H1 (cell line): ENCODE measurements around the gene OLFML2A. TPM values are rescaled to one million over a fixed set of nuclear protein-coding genes. Genes with fewer than 3 reads are reported as not detected.

ENCODE experiments used
- CTCF ChIA-PET: fragments of 300-600 bp; sonication (Branson Sonifier 250); formaldehyde crosslinking; loops from one replicate; lab custom pipeline; 2021; ENCODE audit not compliant: partially characterized antibody; lab: Charles Lee
- POLR2A ChIA-PET: fragments of 300-600 bp; sonication (Branson Sonifier 250); formaldehyde crosslinking; loops from one replicate; lab custom pipeline; 2021; ENCODE audit warnings: inconsistent platforms; ENCODE audit not compliant: partially characterized antibody; lab: Charles Lee
- DNase-seq, 2 experiments: peaks; one replicate each; pipeline versions ENCODE4 v3.0.0 to v3.0.0-alpha.2; 2010 to 2022; ENCODE audit warnings: low spot score in 2 of 2, low read depth in 1 of 2, mixed read lengths in 1 of 2
- FAIRE-seq: peaks from 2 replicates; lab custom pipeline; 2011; peaks lifted over from hg19 to GRCh38; lab: Jason Lieb, UNC
- H2AFZ ChIP-seq: 2 replicates; pipeline ENCODE4 v1.8.1; 2012; ENCODE audit warnings: low read length, inconsistent platforms
- H2AK5ac ChIP-seq: 2 replicates; pipeline ENCODE4 v1.6.1; 2013; ENCODE audit warnings: low read depth, low read length
- H2BK120ac ChIP-seq: replicated peaks from 2 replicates; pipeline ENCODE3; 2013; ENCODE audit warnings: low read depth, low read length, inconsistent platforms
- H2BK12ac ChIP-seq: 2 replicates; pipeline ENCODE4 v1.6.1; 2013; ENCODE audit warnings: low read depth, low read length
- H2BK15ac ChIP-seq: 2 replicates; pipeline ENCODE4 v1.6.1; 2013; ENCODE audit warnings: low read length
- H2BK20ac ChIP-seq: 2 replicates; pipeline ENCODE4 v1.6.1; 2013; ENCODE audit warnings: low read length
- H2BK5ac ChIP-seq: 2 replicates; pipeline ENCODE4 v1.6.1; 2013; ENCODE audit warnings: low read depth, low read length
- H3K14ac ChIP-seq: 2 replicates; pipeline ENCODE4 v1.6.1; 2013; ENCODE audit warnings: inconsistent platforms; ENCODE audit not compliant: insufficient read length
- H3K18ac ChIP-seq: 2 replicates; pipeline ENCODE4 v1.6.1; 2013; ENCODE audit warnings: low read length; ENCODE audit errors: extremely low read depth
- H3K23ac ChIP-seq: 2 replicates; pipeline ENCODE4 v1.6.1; 2013; ENCODE audit warnings: inconsistent platforms; ENCODE audit not compliant: insufficient read length
- H3K23me2 ChIP-seq: 2 replicates; pipeline ENCODE4 v1.6.1; 2013; ENCODE audit warnings: low read depth, low read length
- H3K27ac ChIP-seq: 2 replicates; pipeline ENCODE4 v1.6.1; 2011; ENCODE audit warnings: low read depth, low read length, inconsistent platforms
- H3K27me3 ChIP-seq, 4 experiments: replicated peaks in 1 of 4; 1 replicate in 1 of 4; 2 replicates in 3 of 4; pipeline versions ENCODE4 v1.6.1 to v1.8.1; 2011 to 2013; ENCODE audit warnings: low read length in 3 of 4, mild to moderate bottlenecking in 3 of 4, inconsistent platforms in 2 of 4, mixed read lengths in 2 of 4, moderate library complexity in 1 of 4; ENCODE audit not compliant: control insufficient read depth in 3 of 4, insufficient read depth in 3 of 4; ENCODE audit errors: extremely low read depth in 1 of 4
- H3K36me3 ChIP-seq, 4 experiments: 2 replicates each; pipeline versions ENCODE4 v1.6.1 to v1.8.1; 2011 to 2013; ENCODE audit warnings: mild to moderate bottlenecking in 4 of 4, low read length in 3 of 4, moderate library complexity in 2 of 4, control low read depth in 1 of 4, inconsistent platforms in 1 of 4; ENCODE audit not compliant: insufficient read depth in 4 of 4, control insufficient read depth in 2 of 4
- H3K4ac ChIP-seq: replicated peaks from 2 replicates; pipeline ENCODE3; 2013; ENCODE audit warnings: low read length, low read depth, mixed read lengths, inconsistent platforms; ENCODE audit not compliant: insufficient read length
- H3K4me1 ChIP-seq, 4 experiments: replicated peaks in 1 of 4; 1 replicate in 1 of 4; 2 replicates in 3 of 4; pipeline versions ENCODE4 v1.6.1 to v1.8.1; 2011 to 2013; ENCODE audit warnings: low read length in 3 of 4, inconsistent platforms in 2 of 4, mixed read lengths in 1 of 4; ENCODE audit not compliant: insufficient read depth in 4 of 4, control insufficient read depth in 3 of 4
- H3K4me2 ChIP-seq, 2 experiments: 2 replicates each; pipeline versions ENCODE4 v1.6.1 to v1.8.1; 2011 to 2013; ENCODE audit warnings: low read depth in 2 of 2, low read length in 2 of 2, control low read depth in 1 of 2, inconsistent platforms in 1 of 2, mild to moderate bottlenecking in 1 of 2; ENCODE audit not compliant: insufficient read depth in 1 of 2
- H3K4me3 ChIP-seq, 4 experiments: fragments of 200-600, 300-600 bp in 1 of 4; sonication (generic), shearing (Covaris generic), sonication (Bioruptor Twin) in 1 of 4; 2 replicates each; pipeline versions ENCODE4 v1.5.1 to v1.8.1; 2011 to 2016; ENCODE audit warnings: low read length in 4 of 4, low read depth in 3 of 4, control low read depth in 2 of 4, inconsistent platforms in 2 of 4, mild to moderate bottlenecking in 2 of 4, mixed read lengths in 1 of 4, moderate library complexity in 1 of 4; ENCODE audit not compliant: insufficient read depth in 2 of 4; ENCODE audit errors: extremely low read depth in 1 of 4
- H3K56ac ChIP-seq: replicated peaks from 2 replicates; pipeline ENCODE3; 2013; ENCODE audit warnings: low read depth, mild to moderate bottlenecking, mixed read lengths, low read length, inconsistent platforms; ENCODE audit not compliant: insufficient read length
- H3K79me1 ChIP-seq: 2 replicates; pipeline ENCODE4 v1.6.1; 2013; ENCODE audit warnings: low read depth, low read length, control low read depth
- H3K79me2 ChIP-seq, 2 experiments: 2 replicates each; pipeline versions ENCODE4 v1.6.1 to v1.8.1; 2012 to 2013; ENCODE audit warnings: low read length in 2 of 2, mild to moderate bottlenecking in 2 of 2, inconsistent platforms in 1 of 2; ENCODE audit not compliant: insufficient read depth in 2 of 2, control insufficient read depth in 1 of 2
- H3K9ac ChIP-seq, 4 experiments: replicated peaks in 1 of 4; 1 replicate in 1 of 4; 2 replicates in 3 of 4; pipeline versions ENCODE4 v1.6.1 to v1.8.1; 2011 to 2013; ENCODE audit warnings: low read depth in 3 of 4, low read length in 3 of 4, control low read depth in 2 of 4, mild to moderate bottlenecking in 2 of 4, moderate library complexity in 2 of 4, inconsistent platforms in 1 of 4; ENCODE audit errors: extremely low read depth in 1 of 4
- H3K9me3 ChIP-seq, 2 experiments: 2 replicates each; pipeline versions ENCODE4 v1.6.1 to v1.8.1; 2012 to 2013; ENCODE audit warnings: mild to moderate bottlenecking in 2 of 2, moderate library complexity in 2 of 2, control low read depth in 1 of 2, inconsistent platforms in 1 of 2, low read depth in 1 of 2, low read length in 1 of 2, mixed read lengths in 1 of 2; ENCODE audit not compliant: insufficient read depth in 2 of 2
- H4K20me1 ChIP-seq, 2 experiments: replicated peaks in 1 of 2; 2 replicates each; pipeline versions ENCODE3 to v1.8.1; 2011 to 2013; ENCODE audit warnings: inconsistent platforms in 2 of 2, low read length in 2 of 2, mild to moderate bottlenecking in 1 of 2; ENCODE audit not compliant: insufficient read depth in 2 of 2, control insufficient read depth in 1 of 2
- H4K5ac ChIP-seq: 2 replicates; pipeline ENCODE4 v1.6.1; 2013; ENCODE audit warnings: low read length, low read depth, mixed read lengths, inconsistent platforms; ENCODE audit not compliant: insufficient read length
- H4K8ac ChIP-seq: 2 replicates; pipeline ENCODE4 v1.8.0; 2013; ENCODE audit warnings: mild to moderate bottlenecking, moderate library complexity, low read length, inconsistent platforms; ENCODE audit not compliant: insufficient read depth; ENCODE audit errors: extremely low read depth
- H4K91ac ChIP-seq: replicated peaks from 2 replicates; pipeline ENCODE3; 2013; ENCODE audit warnings: low read length, mixed read lengths, inconsistent platforms; ENCODE audit not compliant: insufficient read length
- ASH2L ChIP-seq: fragments of 200-600, 300-600 bp; sonication (generic); IDR thresholded peaks from one replicate; pipeline ENCODE4 v1.7.1; 2017; ENCODE audit warnings: low read length
- BRCA1 ChIP-seq: IDR thresholded peaks from 2 replicates; pipeline ENCODE4 v1.6.1; 2012; ENCODE audit warnings: low read depth, low read length, improper control_type of control experiment
- CBX5 ChIP-seq: fragments of 300-800, 300-1000 bp; sonication (generic); IDR thresholded peaks from 2 replicates; pipeline ENCODE4 v1.7.1; 2016; ENCODE audit warnings: antibody characterized with exemption, low read length, low read depth
- EP300 ChIP-seq, 2 experiments: IDR thresholded peaks; 1 replicate in 1 of 2; 2 replicates in 1 of 2; pipeline ENCODE4 v1.6.1; 2011 to 2012; ENCODE audit warnings: low read depth in 2 of 2, low read length in 2 of 2, mild to moderate bottlenecking in 2 of 2, borderline replicate concordance in 1 of 2, inconsistent platforms in 1 of 2, moderate library complexity in 1 of 2
- JUN ChIP-seq: IDR thresholded peaks from 2 replicates; pipeline ENCODE4 v1.6.1; 2011; ENCODE audit warnings: low read depth, mild to moderate bottlenecking, improper control_type of control experiment, low read length
- JUND ChIP-seq: IDR thresholded peaks from 2 replicates; pipeline ENCODE4 v1.6.1; 2011; ENCODE audit warnings: mild to moderate bottlenecking, improper control_type of control experiment, low read length
- KDM1A ChIP-seq: fragments of 200-600, 300-600 bp; sonication (generic); IDR thresholded peaks from 2 replicates; pipeline ENCODE4 v1.7.1; 2016; ENCODE audit warnings: mild to moderate bottlenecking, low read length, borderline replicate concordance
- MAX ChIP-seq: IDR thresholded peaks from 2 replicates; pipeline ENCODE4 v1.6.1; 2012; ENCODE audit warnings: inconsistent platforms
- PHF8 ChIP-seq: fragments of 200-600 bp; sonication (generic); conservative IDR thresholded peaks from 2 replicates; pipeline ENCODE4 v1.7.1; 2012; ENCODE audit warnings: low read depth, mild to moderate bottlenecking, inconsistent platforms, low read length, moderate library complexity
- POU5F1 ChIP-seq: IDR thresholded peaks from 2 replicates; pipeline ENCODE4 v1.6.1; 2011; ENCODE audit warnings: low read depth, mild to moderate bottlenecking, low read length, moderate library complexity
- RNF2 ChIP-seq: fragments of 200-900, 300-1000 bp; sonication (generic); IDR thresholded peaks from 2 replicates; pipeline ENCODE4 v1.7.1; 2016; ENCODE audit warnings: borderline replicate concordance, low read depth, mild to moderate bottlenecking, antibody characterized with exemption, low read length; ENCODE audit not compliant: poor library complexity, severe bottlenecking; ENCODE audit errors: missing control alignments
- SP1 ChIP-seq: IDR thresholded peaks from 2 replicates; pipeline ENCODE4 v1.6.1; 2011; ENCODE audit warnings: low read depth, low read length
- TAF1 ChIP-seq: IDR thresholded peaks from 2 replicates; pipeline ENCODE4 v1.6.1; 2011; ENCODE audit warnings: mild to moderate bottlenecking, low read depth, low read length
- TAF7 ChIP-seq: optimal IDR thresholded peaks from 2 replicates; pipeline ENCODE3; 2011; ENCODE audit warnings: low read depth, mild to moderate bottlenecking, inconsistent platforms, low read length, moderate library complexity, borderline replicate concordance
- WGBS, 2 experiments: shearing (Covaris generic) in 1 of 2; methylation state at CpG; one replicate each; pipeline versions ENCODE4 v1.1.6 to v1.1.7; 2013 to 2015; ENCODE audit warnings: low lambda C conversion rate in 2 of 2, mixed read lengths in 2 of 2, inconsistent platforms in 1 of 2, low coverage in 1 of 2, missing lambda C conversion rate in 1 of 2; ENCODE audit not compliant: insufficient replicate concordance in 2 of 2, insufficient coverage in 1 of 2, insufficient read length in 1 of 2; ENCODE audit errors: extremely low coverage in 1 of 2, missing lambda C conversion rate in 1 of 2; 5-methylcytosine and 5-hydroxymethylcytosine counted together
- polyA plus RNA-seq, 7 experiments: library from polyadenylated mRNA; depleted of rRNA in 3 of 7; stranded (reverse) in 5 of 7; unstranded in 2 of 7; fragments of >200 nt in 5 of 7; fragments of 200-250 nt in 2 of 7; gene quantifications; 1 replicate in 5 of 7; 2 replicates in 1 of 7; 4 replicates in 1 of 7; pipeline versions ENCODE4 v1.2.1 to v1.2.3, GENCODE V29; 2011 to 2013; ENCODE audit warnings: missing spikeins in 2 of 7, mixed read lengths in 2 of 7
- total RNA-seq: library from RNA; stranded (reverse); fragmentation: NEBNext Ultra II Directional; extraction: Animal tissue kit (Norgen Biotek cat#: 25700); gene quantifications from 2 replicates; pipeline ENCODE4 v1.2.1, GENCODE V29; 2021

Gene OLFML2A
- total and polyA plus RNA-seq, 2 of the 8 experiments (the other 6 are each of a cell fraction or from before 2014, with no cell fraction given) = 7.8 to 11.5 TPM

- Histone ChIP-seq H2BK12ac (no peak overlapping the region), H3K23ac (no peak overlapping the region), H3K23me2 (no peaks in the 10 kb centered on the region), H2AFZ (no peak overlapping the region), H4K91ac (no peak overlapping the region), H3K79me2 (no peaks in the 10 kb centered on the region), H3K4me2 (no peak overlapping the region), H3K9me3 (no peaks in the 10 kb centered on the region), H3K79me1 (no peaks in the 10 kb centered on the region), H3K27ac (no peak overlapping the region), H3K4me3 (no peak overlapping the region), H3K36me3 (no peaks in the 10 kb centered on the region), H3K9ac (no peak overlapping the region; a peak in 1 of 7 replicates), H2BK15ac (no peak overlapping the region), H3K18ac (no peak overlapping the region), H3K14ac (no peak overlapping the region), H3K27me3 (no peaks in the 10 kb centered on the region), H2AK5ac (no peak overlapping the region), H3K4me1 (peaks cover 0 to 13% (median 0%) of the 10 kb centered on the region in 4 experiments; a peak in 2 of 7 replicates), H3K4ac (no peak overlapping the region), H3K56ac (no peak overlapping the region), H4K20me1 (no peaks in the 10 kb centered on the region), H2BK5ac (no peak overlapping the region), H4K8ac (no peak overlapping the region), H2BK120ac (no peak overlapping the region), H2BK20ac (no peak overlapping the region), H4K5ac (no peak overlapping the region)
- TF ChIP-seq ASH2L = no peak
- no peak for TF ChIP-seq SP1
- TF ChIP-seq CBX5 = no peak
- no peak for TF ChIP-seq PHF8
- TF ChIP-seq JUND = no peak
- no peak for TF ChIP-seq TAF1
- TF ChIP-seq RNF2 = no peak
- no peak for TF ChIP-seq MAX
- TF ChIP-seq JUN = no peak
- TF ChIP-seq BRCA1 = no peak
- TF ChIP-seq TAF7 = no peak
- no peak for TF ChIP-seq KDM1A
- no peak for TF ChIP-seq POU5F1
- TF ChIP-seq EP300 (IDR thresholded peaks at IDR 0.05; ENCODE audit: borderline replicate concordance in 1 of 2, low read depth in 2 of 2, low read length in 2 of 2) = no peak
- no peak for DNase-seq
- POLR2A ChIA-PET = no interaction called here
- WGBS, 2 experiments = 93% methylated on average over 6 of the region's 8 CpGs; no CpG with 5 or more reads in 1 of the 2 experiments
- FAIRE-seq = no peak
- CTCF ChIA-PET = interaction anchor here (1.2 to 65.2 kb wide), 3 partner anchors 21 to 46 kb away, joined by 5 to 1529 read pairs (median 281); partner anchors contain the start of genes ARPC5L, NR6A1, OLFML2A and RPL35
Observed at GRCh38 chr9:124803911-124804310, 27.0 kb downstream of the OLFML2A start.
